Ovary (tissue), 9 donors: ENCODE measurements around the gene ATP2B2. TPM values are rescaled to one million over a fixed set of nuclear protein-coding genes. Genes with fewer than 3 reads are reported as not detected.

ENCODE experiments used
- DNase-seq, 5 donors: peaks; one replicate each; pipeline ENCODE4 v3.0.0-alpha.2; 2019 to 2020
- H3K27ac ChIP-seq, 2 donors: fragments of 200-600 bp; one replicate each; pipeline versions ENCODE4 v1.5.1 to v1.8.0; 2019 to 2022
- H3K27me3 ChIP-seq: fragments of 200-600 bp; one replicate; pipeline ENCODE4 v1.8.0; 2022
- H3K36me3 ChIP-seq: fragments of 200-600 bp; sonication (generic); one replicate; pipeline ENCODE4 v1.5.1; 2019
- H3K4me1 ChIP-seq: one replicate; pipeline ENCODE4 v1.8.1; 2013; ENCODE audit warnings: mild to moderate bottlenecking, moderate library complexity; ENCODE audit not compliant: insufficient read depth
- H3K4me3 ChIP-seq: fragments of 200-600 bp; sonication (generic); one replicate; pipeline ENCODE4 v1.5.1; 2017
- H3K9me3 ChIP-seq, 2 donors: fragments of 200-600 bp in 1 of 2; sonication (generic) in 1 of 2; one replicate each; pipeline versions ENCODE4 v1.5.1 to v1.8.1; 2013 to 2019; ENCODE audit warnings: mild to moderate bottlenecking in 1 of 2, moderate library complexity in 1 of 2
- EP300 ChIP-seq: sonication (generic); formaldehyde crosslinking; IDR thresholded peaks from one replicate; pipeline ENCODE4 v1.6.1; 2017; ENCODE audit warnings: antibody characterized with exemption
- POLR2A ChIP-seq: fragments of 450-650 bp; IDR thresholded peaks from one replicate; pipeline ENCODE4 v1.6.1; 2017; ENCODE audit warnings: antibody characterized with exemption, mild to moderate bottlenecking, moderate library complexity
- WGBS, 3 donors: extraction: QIAGEN DNeasy Blood & Tissue Kit in 1 of 3; methylation state at CpG; one replicate each; pipeline versions ENCODE4 v1.1.5 to v1.1.7; 2013 to 2017; 5-methylcytosine and 5-hydroxymethylcytosine counted together
- intact Hi-C, 4 donors: fragments of 100-400 bp; cut with DNase I; formaldehyde crosslinking; loops; one replicate each; pipeline versions ENCODE4 v1.11.0 to v1.15.1; 2022 to 2023
- polyA plus RNA-seq, 2 donors: library from polyadenylated mRNA; stranded (reverse); fragments of 200-250 nt in 1 of 2; fragments of 350-450 nt in 1 of 2; fragmentation: Illumina TruSeq in 1 of 2; extraction: RNeasy Lipid Tissue Mini Kit (QIAGEN cat#74804) in 1 of 2; gene quantifications; one replicate each; pipeline ENCODE4 v1.2.3, GENCODE V29; 2013 to 2014
- total RNA-seq, 7 donors: library from RNA; depleted of rRNA in 2 of 7; stranded (reverse); fragments of >200 nt in 2 of 7; fragmentation: NEBNext Ultra II Directional in 3 of 7; extraction: Animal tissue kit (Norgen Biotek cat#: 25700) in 3 of 7; gene quantifications; one replicate each; pipeline versions ENCODE4 v1.1.0 to v1.2.4, GENCODE V29; 2016 to 2023
- TF ChIP-seq, protein P1 (sequence below), 3 donors: fragments of 450-650 bp in 2 of 3; fragments of 200-600 bp in 1 of 3; IDR thresholded peaks; one replicate each; pipeline versions ENCODE4 v1.5.1 to v1.8.0; 2016 to 2022; ENCODE audit warnings: antibody characterized with exemption in 3 of 3, mild to moderate bottlenecking in 1 of 3
- donor health status: DM: no; HTN: no; CAD: no; lungs with moderate emphysema.
- donor health status: DM: no; HTN: no; CAD: no.
- donor health status: Bipolar disorder and iron deficiency.
- donor health status: DM: yes; HTN: yes; CAD: no.
- donor health status: DM: no; HTN: no; CAD: no.
- donor health status: DM: yes; HTN: yes; CAD: no.

ATP2B2 gene
- total and polyA plus RNA-seq, 9 donors = 0.05 to 11.6 (median 0.52) TPM; not detected in 2

DNA sequence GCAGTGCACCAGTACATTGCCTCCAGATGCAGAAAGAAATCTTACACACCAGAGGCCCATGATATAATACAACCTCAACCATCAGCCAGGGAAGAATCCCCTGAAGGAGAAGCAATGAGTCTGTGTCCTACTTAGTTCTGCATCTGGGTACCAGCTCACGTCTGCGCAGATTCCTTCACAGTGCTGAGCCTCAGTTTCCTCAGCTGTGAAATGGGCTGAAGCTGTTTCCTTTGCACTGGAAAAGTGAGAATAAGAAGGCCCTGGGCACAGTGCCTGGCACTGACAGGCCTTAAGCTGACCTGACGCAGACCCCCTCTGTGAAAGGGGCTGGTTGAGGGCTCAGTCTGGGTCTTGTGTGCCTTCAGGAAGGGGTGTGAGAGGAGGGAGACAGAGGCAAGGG, 20.7 kb downstream of the ATP2B2 start:
- no peak for DNase-seq
- Histone ChIP-seq H3K36me3 (no peaks in the 10 kb centered on the region), H3K27ac (no peak overlapping the region), H3K4me3 (no peak overlapping the region), H3K27me3 (no peaks in the 10 kb centered on the region), H3K9me3 (no peaks in the 10 kb centered on the region), H3K4me1 (no peaks in the 10 kb centered on the region)
- 89 to 91% (median 89%) methylated on average over 3 of the region's 3 CpGs for WGBS, 3 donors
- intact Hi-C loops = no loop called here
- no peak for TF ChIP-seq EP300
- TF ChIP-seq, protein P1, sequence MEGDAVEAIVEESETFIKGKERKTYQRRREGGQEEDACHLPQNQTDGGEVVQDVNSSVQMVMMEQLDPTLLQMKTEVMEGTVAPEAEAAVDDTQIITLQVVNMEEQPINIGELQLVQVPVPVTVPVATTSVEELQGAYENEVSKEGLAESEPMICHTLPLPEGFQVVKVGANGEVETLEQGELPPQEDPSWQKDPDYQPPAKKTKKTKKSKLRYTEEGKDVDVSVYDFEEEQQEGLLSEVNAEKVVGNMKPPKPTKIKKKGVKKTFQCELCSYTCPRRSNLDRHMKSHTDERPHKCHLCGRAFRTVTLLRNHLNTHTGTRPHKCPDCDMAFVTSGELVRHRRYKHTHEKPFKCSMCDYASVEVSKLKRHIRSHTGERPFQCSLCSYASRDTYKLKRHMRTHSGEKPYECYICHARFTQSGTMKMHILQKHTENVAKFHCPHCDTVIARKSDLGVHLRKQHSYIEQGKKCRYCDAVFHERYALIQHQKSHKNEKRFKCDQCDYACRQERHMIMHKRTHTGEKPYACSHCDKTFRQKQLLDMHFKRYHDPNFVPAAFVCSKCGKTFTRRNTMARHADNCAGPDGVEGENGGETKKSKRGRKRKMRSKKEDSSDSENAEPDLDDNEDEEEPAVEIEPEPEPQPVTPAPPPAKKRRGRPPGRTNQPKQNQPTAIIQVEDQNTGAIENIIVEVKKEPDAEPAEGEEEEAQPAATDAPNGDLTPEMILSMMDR (IDR thresholded peaks at IDR 0.05) = no peak
- no peak for TF ChIP-seq POLR2A

DNA sequence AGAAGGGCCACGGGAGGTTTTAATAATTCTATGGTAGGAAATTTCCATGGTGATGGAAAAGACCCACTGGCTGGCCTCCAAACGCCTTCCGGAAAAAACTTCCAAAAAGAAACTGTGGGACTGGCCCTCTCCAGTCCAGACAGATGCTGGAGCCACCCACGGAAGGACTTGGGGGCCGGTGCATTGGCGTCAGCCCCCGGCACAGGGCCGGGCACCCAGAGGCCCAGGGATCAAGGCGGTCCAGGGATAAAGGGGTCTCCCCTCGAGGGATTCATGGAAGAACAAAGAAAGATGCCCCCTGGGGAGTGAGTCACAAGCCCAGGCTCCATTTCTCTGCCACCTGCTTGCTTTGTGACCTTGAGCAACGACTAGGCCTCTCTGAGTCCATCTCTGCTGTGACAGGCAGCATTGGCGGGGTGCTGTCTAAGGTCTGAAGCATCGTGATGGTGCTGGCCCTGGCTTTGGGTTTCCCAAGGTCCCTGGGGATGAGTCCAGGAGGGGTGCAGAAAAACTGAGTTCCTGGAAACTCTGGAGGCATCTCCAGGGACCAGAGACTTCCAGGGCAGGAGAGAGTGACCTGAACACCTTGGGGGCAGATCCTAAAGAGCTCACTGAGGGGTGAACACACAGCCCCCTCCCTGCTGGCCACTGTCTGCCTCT, 21.6 kb downstream of the ATP2B2 start:
- H3K27ac ChIP-seq = no peak overlapping the region
- intact Hi-C loops = no loop called here
- WGBS, 3 donors = 42 to 46% (median 45%) methylated on average over 13 of the region's 13 CpGs

GRCh38 chr3:10483364-10483675, 22.1 kb downstream of the ATP2B2 start:
- Histone ChIP-seq H3K4me3 (no peak overlapping the region), H3K36me3 (no peaks in the 10 kb centered on the region), H3K4me1 (no peaks in the 10 kb centered on the region), H3K27me3 (no peaks in the 10 kb centered on the region), H3K9me3 (no peaks in the 10 kb centered on the region), H3K27ac (no peak overlapping the region)
- intact Hi-C loops = no loop called here
- TF ChIP-seq, protein P1 (IDR thresholded peaks at IDR 0.05) = no peak
- no peak for TF ChIP-seq EP300
- WGBS, 3 donors = 60 to 83% (median 82%) methylated on average over 4 of the region's 4 CpGs
- DNase-seq = no peak

More for the DNA sequence above, 21.6 kb downstream of the ATP2B2 start:
- H3K4me3 ChIP-seq = no peak overlapping the region
- no peaks in the 10 kb centered on the region for H3K27me3 ChIP-seq
- H3K9me3 ChIP-seq = no peaks in the 10 kb centered on the region
- H3K4me1 ChIP-seq = no peaks in the 10 kb centered on the region
- no peak for DNase-seq
- TF ChIP-seq EP300 = no peak
- TF ChIP-seq, protein P1 (IDR thresholded peaks at IDR 0.05) = no peak
- no peak for TF ChIP-seq POLR2A
- no peaks in the 10 kb centered on the region for H3K36me3 ChIP-seq

- 85 to 87% (median 85%) methylated on average over 13 of the region's 13 CpGs for WGBS, 3 donors
- TF ChIP-seq POLR2A (no peak), EP300 (no peak)
- TF ChIP-seq, protein P1 (IDR thresholded peaks at IDR 0.05) = no peak
- H3K27me3 ChIP-seq = no peaks in the 10 kb centered on the region
- no peak for DNase-seq
- intact Hi-C loops = no loop called here
- no peaks in the 10 kb centered on the region for H3K4me1 ChIP-seq
- no peaks in the 10 kb centered on the region for H3K9me3 ChIP-seq
- H3K36me3 ChIP-seq = no peaks in the 10 kb centered on the region
- H3K27ac ChIP-seq = no peak overlapping the region
- H3K4me3 ChIP-seq = no peak overlapping the region
Measured at GRCh38 chr3:10482631-10483363, 22.6 kb downstream of the ATP2B2 start.
